Stimulated activated CD8-positive, alpha-beta memory T cell treated with anti-CD3 and anti-CD28 coated beads, Interleukin-4, amount 100 ng/mL, for 48 hours (primary cell): Measurements from ENCODE around the gene C20orf204.

ENCODE experiments used
- DNase-seq: peaks from one replicate; pipeline ENCODE4 v3.0.0-alpha.2; 2020

Gene C20orf204

GRCh38 chr20:64027981-64028685 is 7.8 kb upstream of the C20orf204 start:
- no peak for DNase-seq

- DNase-seq, result no peak
Observed at GRCh38 chr20:64029293-64030117, 6.5 kb upstream of the C20orf204 start.

- DNase-seq, result no peak
Observed at GRCh38 chr20:64030371-64031134, 5.4 kb upstream of the C20orf204 start.

- no peak for DNase-seq
Observed at GRCh38 chr20:64031822-64032314, 4.1 kb upstream of the C20orf204 start.

- DNase-seq, result no peak
Observed at GRCh38 chr20:64032706-64033624, 3.0 kb upstream of the C20orf204 start.

GRCh38 chr20:64033981-64034493 is 1.9 kb upstream of the C20orf204 start:
- no peak for DNase-seq

- DNase-seq, result peak; percentile 68
Observed at GRCh38 chr20:64035066-64035932, 683 bp upstream of the C20orf204 start.

- peak; percentile 68 for DNase-seq
Observed at GRCh38 chr20:64036346-64037198, 590 bp downstream of the C20orf204 start.

- DNase-seq, result no peak
Observed at GRCh38 chr20:64037199-64037497, 1.2 kb downstream of the C20orf204 start.

GRCh38 chr20:64037498-64038213 is 1.7 kb downstream of the C20orf204 start:
- DNase-seq, result no peak

- DNase-seq, result no peak
Observed at GRCh38 chr20:64038224-64038564, 2.2 kb downstream of the C20orf204 start.

- peak; percentile 85 for DNase-seq
Observed at GRCh38 chr20:64038565-64039292, 2.7 kb downstream of the C20orf204 start.

GRCh38 chr20:64039293-64040160 is 3.5 kb downstream of the C20orf204 start:
- no peak for DNase-seq

- no peak for DNase-seq
Observed at GRCh38 chr20:64040231-64041039, 4.5 kb downstream of the C20orf204 start.

- no peak for DNase-seq
Observed at GRCh38 chr20:64041040-64041780, 5.2 kb downstream of the C20orf204 start.

- no peak for DNase-seq
Observed at GRCh38 chr20:64041781-64042053, 5.7 kb downstream of the C20orf204 start.
